ENCODE results near the gene RNF212B.
"Not testable (repeated sequence)": the region's sequence is repeated elsewhere in the genome, so short reads cannot be mapped to it uniquely, and the experiment has no call there.

Gene RNF212B

GRCh38 chr14:23227566-23227965 is 10.2 kb upstream of the RNF212B start:
- no peak for DNase-seq (ENCODE audit: extremely low read depth, low read depth)
- no peak for TF ChIP-seq CTCF (IDR thresholded peaks at IDR 0.05; ENCODE audit: low read depth, low read length, missing control alignments)
- H3K4me3 ChIP-seq (replicated peaks; ENCODE audit: low read depth, low read length) = no peak overlapping the region

- no peak for TF ChIP-seq CTCF (IDR thresholded peaks at IDR 0.05; ENCODE audit: low read depth, low read length, missing control alignments)
- no peak for DNase-seq (ENCODE audit: extremely low read depth, low read depth)
- no peak overlapping the region for H3K4me3 ChIP-seq (replicated peaks; ENCODE audit: low read depth, low read length)
Measured at GRCh38 chr14:23228812-23229211, 8.9 kb upstream of the RNF212B start.

GRCh38 chr14:23232241-23232808 is 5.4 kb upstream of the RNF212B start:
- not testable (repeated sequence) for H3K4me3 ChIP-seq (replicated peaks; ENCODE audit: low read depth, low read length); DNase-seq (ENCODE audit: extremely low read depth, low read depth)

GRCh38 chr14:23240661-23241060 is 2.9 kb downstream of the RNF212B start:
- DNase-seq (ENCODE audit: extremely low read depth, low read depth) = no peak
- TF ChIP-seq CTCF (IDR thresholded peaks at IDR 0.05; ENCODE audit: low read depth, low read length, missing control alignments) = no peak
- no peak overlapping the region for H3K4me3 ChIP-seq (replicated peaks; ENCODE audit: low read depth, low read length)

GRCh38 chr14:23241061-23241715 is 3.5 kb downstream of the RNF212B start:
- not testable (repeated sequence) for DNase-seq (ENCODE audit: extremely low read depth, low read depth); H3K4me3 ChIP-seq (replicated peaks; ENCODE audit: low read depth, low read length)

- H3K4me3 ChIP-seq (replicated peaks; ENCODE audit: low read depth, low read length) = no peak overlapping the region
- DNase-seq (ENCODE audit: extremely low read depth, low read depth) = no peak
- TF ChIP-seq CTCF (IDR thresholded peaks at IDR 0.05; ENCODE audit: low read depth, low read length, missing control alignments) = no peak
Measured at GRCh38 chr14:23242076-23242475, 4.3 kb downstream of the RNF212B start.

GRCh38 chr14:23243066-23243465 is 5.3 kb downstream of the RNF212B start:
- H3K4me3 ChIP-seq (replicated peaks; ENCODE audit: low read depth, low read length) = no peak overlapping the region
- TF ChIP-seq CTCF (IDR thresholded peaks at IDR 0.05; ENCODE audit: low read depth, low read length, missing control alignments) = no peak
- no peak for DNase-seq (ENCODE audit: extremely low read depth, low read depth)

GRCh38 chr14:23245282-23245681 is 7.5 kb downstream of the RNF212B start:
- no peak overlapping the region for H3K4me3 ChIP-seq (replicated peaks; ENCODE audit: low read depth, low read length)
- DNase-seq (ENCODE audit: extremely low read depth, low read depth) = no peak
- no peak for TF ChIP-seq CTCF (IDR thresholded peaks at IDR 0.05; ENCODE audit: low read depth, low read length, missing control alignments)

Data from HFF-Myc (cell line).